IPS-18a (cell line): ENCODE measurements around the gene MAN1A2.

Source experiments
- H3K27ac ChIP-seq: one replicate; pipeline ENCODE4 v1.5.1; 2013; ENCODE audit warnings: low read length
- H3K27me3 ChIP-seq: one replicate; pipeline ENCODE4 v1.6.1; 2013; ENCODE audit warnings: mild to moderate bottlenecking, low read length; ENCODE audit not compliant: control insufficient read depth, insufficient read depth
- H3K36me3 ChIP-seq: one replicate; pipeline ENCODE4 v1.6.1; 2013; ENCODE audit warnings: low read depth, low read length; ENCODE audit not compliant: control insufficient read depth
- H3K4me1 ChIP-seq: one replicate; pipeline ENCODE4 v1.6.1; 2013; ENCODE audit warnings: low read depth, low read length; ENCODE audit not compliant: control insufficient read depth
- H3K4me3 ChIP-seq: one replicate; pipeline ENCODE4 v1.5.1; 2013; ENCODE audit warnings: low read length
- H3K9ac ChIP-seq: one replicate; pipeline ENCODE4 v1.6.1; 2013; ENCODE audit warnings: mild to moderate bottlenecking, low read length, moderate library complexity
- H3K9me3 ChIP-seq: one replicate; pipeline ENCODE4 v1.6.1; 2013; ENCODE audit warnings: low read depth, low read length; ENCODE audit not compliant: control insufficient read depth

MAN1A2 gene

GRCh38 chr1:117512728-117513321, 145.6 kb downstream of the MAN1A2 start:
- Histone ChIP-seq H3K36me3 (no peaks in the 10 kb centered on the region), H3K4me1 (no peaks in the 10 kb centered on the region), H3K4me3 (no peak overlapping the region), H3K27me3 (no peaks in the 10 kb centered on the region), H3K9me3 (no peaks in the 10 kb centered on the region), H3K9ac (no peak overlapping the region), H3K27ac (no peak overlapping the region)

DNA sequence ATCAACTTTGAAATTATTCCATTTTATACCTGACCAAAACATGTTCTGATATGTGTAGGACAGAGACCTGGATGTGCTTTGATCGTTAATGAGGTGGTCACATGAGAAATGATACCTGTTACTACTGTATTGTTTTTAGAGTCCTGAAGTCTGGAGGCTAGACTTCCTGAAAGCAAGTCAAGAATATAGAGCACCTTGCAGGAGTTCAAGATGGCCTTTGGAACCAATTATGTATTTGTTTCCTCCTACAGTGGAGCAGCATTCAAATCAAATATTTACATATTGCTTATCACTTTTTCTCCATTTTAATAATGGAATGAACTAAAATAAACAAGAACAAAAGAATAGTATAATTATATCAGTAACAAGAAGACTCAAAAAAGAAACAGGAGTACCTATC, 155.9 kb downstream of the MAN1A2 start:
- Histone ChIP-seq H3K27ac (no peak overlapping the region), H3K9me3 (no peaks in the 10 kb centered on the region)

DNA sequence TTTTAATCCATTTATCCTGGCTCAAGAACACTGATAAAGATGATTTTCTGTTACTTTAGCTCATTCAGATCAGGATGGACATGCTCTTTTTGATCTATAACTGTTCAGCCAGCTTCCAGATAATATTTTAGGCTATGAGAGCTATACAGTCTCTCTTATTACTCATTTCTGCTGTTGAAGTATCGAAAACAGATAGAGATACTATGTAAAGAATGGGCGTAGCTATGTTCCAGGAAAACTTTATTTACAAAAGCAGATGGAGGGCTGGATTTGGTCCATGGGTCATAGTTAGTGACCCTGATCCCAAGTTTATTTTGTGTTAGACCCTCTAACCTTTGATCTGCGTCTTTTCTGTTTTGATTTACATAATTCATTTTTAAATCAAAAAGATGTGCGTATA, 159.8 kb downstream of the MAN1A2 start:
- no peaks in the 10 kb centered on the region for H3K4me1 ChIP-seq
- H3K27me3 ChIP-seq = no peaks in the 10 kb centered on the region
- H3K36me3 ChIP-seq = no peaks in the 10 kb centered on the region
- H3K4me3 ChIP-seq = no peak overlapping the region
- H3K9ac ChIP-seq = no peak overlapping the region
- H3K27ac ChIP-seq = no peak overlapping the region
- no peaks in the 10 kb centered on the region for H3K9me3 ChIP-seq

More for the DNA sequence above, 155.9 kb downstream of the MAN1A2 start:
- H3K4me3 ChIP-seq = no peak overlapping the region
- H3K9ac ChIP-seq = no peak overlapping the region
- H3K27me3 ChIP-seq = no peaks in the 10 kb centered on the region
- H3K36me3 ChIP-seq = no peaks in the 10 kb centered on the region
- H3K4me1 ChIP-seq = no peaks in the 10 kb centered on the region

GRCh38 chr1:117527566-117528102, 160.4 kb downstream of the MAN1A2 start:
- Histone ChIP-seq H3K9ac (no peak overlapping the region), H3K27me3 (no peaks in the 10 kb centered on the region), H3K4me3 (no peak overlapping the region), H3K27ac (no peak overlapping the region), H3K9me3 (no peaks in the 10 kb centered on the region), H3K36me3 (no peaks in the 10 kb centered on the region), H3K4me1 (no peaks in the 10 kb centered on the region)

GRCh38 chr1:117529683-117530082, 162.4 kb downstream of the MAN1A2 start:
- Histone ChIP-seq H3K27ac (no peak overlapping the region), H3K4me3 (no peak overlapping the region), H3K9me3 (no peaks in the 10 kb centered on the region), H3K4me1 (no peaks in the 10 kb centered on the region), H3K27me3 (no peaks in the 10 kb centered on the region), H3K36me3 (no peaks in the 10 kb centered on the region), H3K9ac (no peak overlapping the region)

DNA sequence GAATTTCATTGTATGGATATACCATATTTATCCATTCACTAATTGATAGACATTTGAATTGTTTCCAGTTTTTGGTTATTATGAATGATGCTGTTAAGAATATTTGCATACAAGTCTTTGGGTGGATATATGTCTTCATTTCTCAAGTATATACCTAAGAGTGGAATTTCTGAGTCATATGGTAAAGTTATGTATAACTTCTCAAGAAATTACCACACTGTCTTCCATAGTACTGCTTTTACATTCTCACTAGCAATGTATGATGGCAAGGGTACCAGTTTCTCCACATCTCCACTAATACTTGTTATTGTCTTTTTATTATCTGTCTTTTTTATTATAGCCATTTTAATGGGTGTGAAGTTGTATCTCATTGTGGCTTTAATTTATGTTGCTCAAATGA, 164.0 kb downstream of the MAN1A2 start:
- no peaks in the 10 kb centered on the region for H3K4me1 ChIP-seq
- H3K4me3 ChIP-seq = no peak overlapping the region
- no peak overlapping the region for H3K9ac ChIP-seq
- no peaks in the 10 kb centered on the region for H3K27me3 ChIP-seq
- no peak overlapping the region for H3K27ac ChIP-seq
- no peaks in the 10 kb centered on the region for H3K9me3 ChIP-seq
- H3K36me3 ChIP-seq = no peaks in the 10 kb centered on the region

- H3K27me3 ChIP-seq = no peaks in the 10 kb centered on the region
- no peak overlapping the region for H3K9ac ChIP-seq
- no peaks in the 10 kb centered on the region for H3K9me3 ChIP-seq
- no peak overlapping the region for H3K27ac ChIP-seq
- no peak overlapping the region for H3K4me3 ChIP-seq
- no peaks in the 10 kb centered on the region for H3K4me1 ChIP-seq
- no peaks in the 10 kb centered on the region for H3K36me3 ChIP-seq
Observed at GRCh38 chr1:117534995-117535467, 167.8 kb downstream of the MAN1A2 start.

DNA sequence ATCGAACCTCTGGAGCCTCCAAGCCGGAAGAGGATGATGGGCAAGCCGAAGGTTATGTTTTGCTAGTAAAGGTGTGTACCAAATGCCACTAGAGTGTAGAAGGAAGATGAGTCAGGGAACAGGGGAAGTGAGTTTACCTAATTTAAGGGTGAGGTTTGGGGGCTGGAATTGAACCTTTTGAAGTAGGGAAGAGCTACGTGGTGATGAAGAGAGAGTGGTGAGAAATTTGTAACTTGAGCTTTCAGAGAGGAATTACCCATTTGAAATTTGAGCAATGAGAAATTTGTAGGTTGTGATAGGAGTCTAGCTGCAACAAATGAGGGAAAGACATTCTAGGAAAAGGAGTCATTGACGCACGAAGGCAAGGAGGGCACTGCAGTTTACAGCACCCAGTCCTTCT, 168.6 kb downstream of the MAN1A2 start:
- no peaks in the 10 kb centered on the region for H3K36me3 ChIP-seq
- no peak overlapping the region for H3K4me3 ChIP-seq
- H3K9me3 ChIP-seq = no peaks in the 10 kb centered on the region
- H3K27me3 ChIP-seq = no peaks in the 10 kb centered on the region
- H3K4me1 ChIP-seq = no peaks in the 10 kb centered on the region
- H3K27ac ChIP-seq = no peak overlapping the region
- no peak overlapping the region for H3K9ac ChIP-seq

DNA sequence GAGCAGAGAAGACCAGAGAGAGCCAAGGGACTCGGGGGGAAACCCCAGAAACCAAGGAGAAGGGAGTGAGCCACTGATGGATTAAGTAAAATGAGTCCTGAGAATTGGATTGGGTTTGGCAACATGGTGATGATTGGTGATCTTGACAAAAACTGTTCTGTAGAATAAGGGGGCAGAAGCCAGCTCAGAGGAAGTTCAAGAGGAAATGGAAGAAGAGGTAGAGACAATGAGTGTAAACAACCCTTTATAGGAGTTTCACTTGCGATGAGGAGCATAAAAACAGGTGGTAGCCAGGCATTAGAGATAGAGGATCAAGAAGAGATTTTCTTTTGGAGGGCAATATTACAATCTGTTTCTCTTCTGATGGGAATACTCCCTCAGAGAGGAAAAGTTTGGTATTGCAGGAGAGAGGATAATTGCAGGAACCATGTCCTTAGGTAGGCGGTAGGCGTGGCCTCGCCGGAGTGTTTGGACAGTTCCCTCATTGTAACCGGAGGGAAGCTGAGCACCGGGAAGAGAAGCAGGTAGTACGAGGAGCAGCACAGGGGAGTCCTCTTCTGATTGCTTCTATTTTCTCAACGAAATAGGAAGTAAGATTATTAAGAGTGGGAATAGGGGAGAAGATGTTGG, 170.2 kb downstream of the MAN1A2 start:
- Histone ChIP-seq H3K36me3 (no peaks in the 10 kb centered on the region), H3K27ac (no peak overlapping the region), H3K9ac (no peak overlapping the region), H3K9me3 (no peaks in the 10 kb centered on the region), H3K4me1 (no peaks in the 10 kb centered on the region), H3K4me3 (no peak overlapping the region), H3K27me3 (no peaks in the 10 kb centered on the region)

DNA sequence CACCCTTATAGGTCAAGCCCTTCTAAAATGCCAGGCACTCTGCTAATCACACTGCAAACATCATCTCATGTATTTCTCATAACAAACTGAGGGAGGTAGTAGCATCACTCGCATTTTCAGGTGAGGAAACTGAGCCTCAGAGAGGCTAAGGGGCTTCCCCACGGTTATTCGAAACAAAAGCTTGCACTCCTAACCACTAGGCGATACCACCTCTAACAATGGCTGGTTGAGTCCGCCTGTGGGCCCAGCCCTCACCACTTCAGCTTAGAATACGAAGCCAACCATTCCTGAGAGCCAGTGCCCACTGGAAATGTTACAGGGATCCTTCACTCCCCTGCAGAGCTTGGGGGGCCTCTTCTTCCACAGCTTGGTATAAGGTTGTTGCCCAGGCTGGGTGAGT, 173.3 kb downstream of the MAN1A2 start:
- no peaks in the 10 kb centered on the region for H3K27me3 ChIP-seq
- H3K27ac ChIP-seq = no peak overlapping the region
- H3K4me1 ChIP-seq = no peaks in the 10 kb centered on the region
- H3K9me3 ChIP-seq = no peaks in the 10 kb centered on the region
- no peaks in the 10 kb centered on the region for H3K36me3 ChIP-seq
- no peak overlapping the region for H3K4me3 ChIP-seq
- H3K9ac ChIP-seq = no peak overlapping the region

- H3K36me3 ChIP-seq = no peaks in the 10 kb centered on the region
- H3K27ac ChIP-seq = no peak overlapping the region
- no peaks in the 10 kb centered on the region for H3K9me3 ChIP-seq
- no peak overlapping the region for H3K9ac ChIP-seq
- H3K4me1 ChIP-seq = no peaks in the 10 kb centered on the region
- no peaks in the 10 kb centered on the region for H3K27me3 ChIP-seq
- H3K4me3 ChIP-seq = no peak overlapping the region
Observed at GRCh38 chr1:117541003-117541402, 173.8 kb downstream of the MAN1A2 start.

- Histone ChIP-seq H3K27ac (no peak overlapping the region), H3K9ac (no peak overlapping the region), H3K9me3 (no peaks in the 10 kb centered on the region), H3K36me3 (no peaks in the 10 kb centered on the region), H3K4me1 (no peaks in the 10 kb centered on the region), H3K4me3 (no peak overlapping the region), H3K27me3 (no peaks in the 10 kb centered on the region)
Observed at GRCh38 chr1:117541585-117541984, 174.3 kb downstream of the MAN1A2 start.
